Measurements from ENCODE around the gene MPEG1.

DNA sequence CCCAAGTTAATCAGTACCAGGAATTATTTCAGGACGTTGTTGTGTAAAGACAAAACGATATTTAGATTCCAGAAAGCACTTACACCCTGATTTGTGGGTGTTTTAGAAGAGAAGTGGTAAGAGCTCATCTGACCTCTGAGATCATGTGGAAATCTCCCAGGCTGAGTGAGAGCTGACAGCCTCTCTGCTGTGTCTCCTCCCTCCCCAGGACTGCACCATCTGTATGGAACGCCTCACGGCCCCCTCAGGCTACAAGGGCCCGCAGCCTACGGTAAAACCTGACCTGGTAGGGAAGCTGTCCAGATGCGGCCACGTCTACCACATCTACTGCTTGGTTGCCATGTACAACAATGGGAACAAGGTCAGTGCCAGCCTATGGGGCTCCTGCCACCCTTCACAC lies 20.8 kb downstream of the MPEG1 start:
- TF ChIP-seq, protein P1, sequence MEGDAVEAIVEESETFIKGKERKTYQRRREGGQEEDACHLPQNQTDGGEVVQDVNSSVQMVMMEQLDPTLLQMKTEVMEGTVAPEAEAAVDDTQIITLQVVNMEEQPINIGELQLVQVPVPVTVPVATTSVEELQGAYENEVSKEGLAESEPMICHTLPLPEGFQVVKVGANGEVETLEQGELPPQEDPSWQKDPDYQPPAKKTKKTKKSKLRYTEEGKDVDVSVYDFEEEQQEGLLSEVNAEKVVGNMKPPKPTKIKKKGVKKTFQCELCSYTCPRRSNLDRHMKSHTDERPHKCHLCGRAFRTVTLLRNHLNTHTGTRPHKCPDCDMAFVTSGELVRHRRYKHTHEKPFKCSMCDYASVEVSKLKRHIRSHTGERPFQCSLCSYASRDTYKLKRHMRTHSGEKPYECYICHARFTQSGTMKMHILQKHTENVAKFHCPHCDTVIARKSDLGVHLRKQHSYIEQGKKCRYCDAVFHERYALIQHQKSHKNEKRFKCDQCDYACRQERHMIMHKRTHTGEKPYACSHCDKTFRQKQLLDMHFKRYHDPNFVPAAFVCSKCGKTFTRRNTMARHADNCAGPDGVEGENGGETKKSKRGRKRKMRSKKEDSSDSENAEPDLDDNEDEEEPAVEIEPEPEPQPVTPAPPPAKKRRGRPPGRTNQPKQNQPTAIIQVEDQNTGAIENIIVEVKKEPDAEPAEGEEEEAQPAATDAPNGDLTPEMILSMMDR (IDR thresholded peaks at IDR 0.05), result no peak
- TF ChIP-seq POLR2A (IDR thresholded peaks at IDR 0.05) (no peak), POLR2AphosphoS5 (IDR thresholded peaks at IDR 0.05) (no peak), EP300 (IDR thresholded peaks at IDR 0.05) (no peak)
